GM12873 (cell line): ENCODE results near the gene COLGALT1.

Experiments used
- TF ChIP-seq, protein P1 (sequence below): IDR thresholded peaks from 2 replicates; pipeline ENCODE4 v1.5.1; 2012; ENCODE audit warnings: low read depth, mild to moderate bottlenecking, moderate library complexity, low read length, control low read depth; ENCODE audit not compliant: insufficient read depth; ENCODE audit errors: missing control alignments

The COLGALT1 gene

DNA sequence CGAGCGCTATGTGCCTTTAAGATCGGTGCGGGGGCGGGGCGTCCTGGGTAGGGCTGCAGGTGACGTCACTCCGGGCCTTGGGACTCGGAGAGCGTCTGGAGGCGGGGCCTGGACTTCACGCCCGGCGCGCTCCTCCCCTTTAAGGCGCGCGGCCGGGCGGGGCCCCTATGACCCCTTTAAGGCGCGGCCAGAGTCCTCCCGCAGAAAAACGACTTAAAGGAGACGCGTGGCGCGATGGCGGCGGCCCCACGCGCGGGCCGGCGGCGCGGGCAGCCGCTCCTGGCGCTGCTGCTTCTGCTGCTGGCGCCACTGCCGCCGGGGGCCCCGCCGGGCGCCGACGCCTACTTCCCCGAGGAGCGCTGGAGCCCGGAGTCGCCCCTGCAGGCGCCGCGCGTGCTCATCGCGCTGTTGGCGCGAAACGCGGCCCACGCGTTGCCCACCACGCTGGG is at the start of gene COLGALT1:
COLGALT1 (plus strand) TSS at position 170 of the 449 bp plus-strand sequence; CDS start at position 235, 65 bp downstream.
- TF ChIP-seq, protein P1, sequence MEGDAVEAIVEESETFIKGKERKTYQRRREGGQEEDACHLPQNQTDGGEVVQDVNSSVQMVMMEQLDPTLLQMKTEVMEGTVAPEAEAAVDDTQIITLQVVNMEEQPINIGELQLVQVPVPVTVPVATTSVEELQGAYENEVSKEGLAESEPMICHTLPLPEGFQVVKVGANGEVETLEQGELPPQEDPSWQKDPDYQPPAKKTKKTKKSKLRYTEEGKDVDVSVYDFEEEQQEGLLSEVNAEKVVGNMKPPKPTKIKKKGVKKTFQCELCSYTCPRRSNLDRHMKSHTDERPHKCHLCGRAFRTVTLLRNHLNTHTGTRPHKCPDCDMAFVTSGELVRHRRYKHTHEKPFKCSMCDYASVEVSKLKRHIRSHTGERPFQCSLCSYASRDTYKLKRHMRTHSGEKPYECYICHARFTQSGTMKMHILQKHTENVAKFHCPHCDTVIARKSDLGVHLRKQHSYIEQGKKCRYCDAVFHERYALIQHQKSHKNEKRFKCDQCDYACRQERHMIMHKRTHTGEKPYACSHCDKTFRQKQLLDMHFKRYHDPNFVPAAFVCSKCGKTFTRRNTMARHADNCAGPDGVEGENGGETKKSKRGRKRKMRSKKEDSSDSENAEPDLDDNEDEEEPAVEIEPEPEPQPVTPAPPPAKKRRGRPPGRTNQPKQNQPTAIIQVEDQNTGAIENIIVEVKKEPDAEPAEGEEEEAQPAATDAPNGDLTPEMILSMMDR = no peak

DNA sequence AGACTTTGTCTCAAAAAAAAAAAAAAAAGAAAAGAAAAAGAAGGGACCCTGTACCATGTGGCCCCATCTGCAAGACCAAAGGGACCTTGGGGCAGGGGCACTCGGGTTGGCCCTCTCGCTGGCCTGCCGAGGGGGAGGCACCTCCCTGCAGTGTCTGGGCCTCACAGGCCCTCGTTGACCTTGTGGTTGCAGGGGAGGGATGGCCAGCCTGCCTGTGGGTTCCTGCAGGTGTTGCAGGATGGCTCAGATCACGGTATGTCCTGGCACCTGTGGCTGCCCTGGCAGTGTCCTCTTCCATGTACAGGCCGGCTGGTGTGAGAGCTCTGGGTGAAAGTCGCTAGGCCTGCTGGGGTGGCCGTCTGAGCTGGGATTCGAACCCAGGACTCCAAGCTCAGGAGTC is 48.7 kb upstream of the COLGALT1 start:
- TF ChIP-seq, protein P1 = no peak

DNA sequence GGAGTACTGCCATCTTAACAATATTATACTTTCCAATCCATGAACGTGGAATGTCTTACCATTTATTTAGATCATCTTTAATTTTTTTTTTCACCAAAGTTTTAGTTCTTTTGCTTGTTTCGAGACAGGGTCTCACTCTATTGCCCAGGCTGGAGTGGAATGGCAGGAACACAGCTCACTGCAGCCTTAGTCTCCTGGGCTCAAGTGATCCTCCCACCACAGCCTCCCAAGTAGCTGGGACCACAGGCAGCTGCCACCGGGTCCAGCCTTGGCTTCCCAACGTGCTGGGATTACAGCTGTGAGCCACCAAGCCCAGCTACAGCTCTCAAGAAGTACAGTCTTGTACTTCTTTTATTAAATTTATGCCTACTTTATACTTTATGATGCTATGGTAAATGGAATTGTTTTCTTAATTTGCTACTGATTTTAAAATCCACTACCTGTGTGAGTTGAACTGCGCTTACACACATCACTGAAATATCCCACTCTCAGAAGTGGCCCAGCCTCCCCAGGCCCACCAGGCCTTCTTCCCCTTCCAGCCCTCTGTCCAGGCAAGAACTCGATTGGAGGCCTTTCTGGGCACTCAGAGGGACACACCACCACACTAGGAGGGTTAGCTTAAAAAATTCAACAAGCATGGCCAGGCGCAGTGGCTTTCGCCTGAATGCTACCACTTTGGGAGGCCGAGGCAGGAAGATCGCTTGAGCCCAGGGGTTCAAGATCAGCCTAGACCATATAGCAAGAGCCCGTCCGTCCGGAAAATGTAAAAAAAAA is 45.0 kb upstream of the COLGALT1 start:
- TF ChIP-seq, protein P1 = no peak

DNA sequence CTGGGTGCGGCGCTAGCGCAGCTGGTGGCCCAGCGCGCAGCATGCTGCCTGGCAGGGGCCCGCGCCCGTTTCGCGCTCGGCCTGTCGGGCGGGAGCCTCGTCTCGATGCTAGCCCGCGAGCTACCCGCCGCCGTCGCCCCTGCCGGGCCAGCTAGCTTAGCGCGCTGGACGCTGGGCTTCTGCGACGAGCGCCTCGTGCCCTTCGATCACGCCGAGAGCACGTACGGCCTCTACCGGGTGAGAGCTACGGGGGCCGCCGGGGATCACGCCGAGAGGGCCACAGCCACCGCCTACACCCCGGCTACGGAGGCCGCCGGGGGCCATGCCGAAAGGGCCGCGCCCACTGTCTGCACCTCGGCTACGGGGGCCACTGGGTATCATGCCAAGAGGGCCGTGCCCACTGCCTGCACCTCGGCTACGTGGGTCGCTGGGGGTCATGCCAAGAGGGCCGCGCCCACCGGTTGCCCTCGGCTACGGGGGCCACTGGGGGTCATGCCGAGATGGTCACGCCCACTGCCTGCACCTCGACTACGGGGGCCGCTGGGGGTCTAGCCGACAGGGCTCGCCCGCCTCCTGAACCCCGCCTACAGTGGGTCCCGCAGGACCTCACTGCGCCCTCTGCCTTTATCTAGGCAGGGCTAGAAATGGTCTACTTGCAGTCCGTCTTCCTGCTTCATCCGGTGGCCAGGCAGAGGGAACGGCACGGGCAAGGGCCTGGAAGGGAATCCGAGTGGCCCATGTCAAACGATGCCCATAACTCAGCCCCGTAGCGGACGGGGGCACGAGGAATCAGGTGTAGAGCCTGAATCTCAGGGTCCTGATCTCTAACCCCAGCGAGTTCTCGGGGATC is 43.5 kb upstream of the COLGALT1 start:
- TF ChIP-seq, protein P1 = peak; percentile 35

DNA sequence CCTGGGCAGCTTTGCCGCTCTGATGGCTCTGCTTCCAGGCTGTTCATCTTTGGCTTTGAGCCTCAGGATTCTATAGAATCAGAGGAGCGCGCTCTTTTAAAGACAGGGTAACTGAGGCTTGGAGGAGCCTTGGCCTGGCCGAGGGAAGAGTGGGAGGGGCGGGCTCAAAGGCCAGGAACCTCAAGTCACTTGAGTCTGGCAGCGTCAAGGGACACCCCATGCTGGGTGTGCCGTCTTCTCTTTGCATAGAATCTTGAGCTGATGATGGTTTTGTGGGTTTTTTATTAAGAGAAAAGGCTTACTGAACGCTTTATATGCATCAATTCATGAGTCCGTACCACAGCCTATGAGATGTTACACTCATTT is 42.9 kb upstream of the COLGALT1 start:
- TF ChIP-seq, protein P1 = no peak

DNA sequence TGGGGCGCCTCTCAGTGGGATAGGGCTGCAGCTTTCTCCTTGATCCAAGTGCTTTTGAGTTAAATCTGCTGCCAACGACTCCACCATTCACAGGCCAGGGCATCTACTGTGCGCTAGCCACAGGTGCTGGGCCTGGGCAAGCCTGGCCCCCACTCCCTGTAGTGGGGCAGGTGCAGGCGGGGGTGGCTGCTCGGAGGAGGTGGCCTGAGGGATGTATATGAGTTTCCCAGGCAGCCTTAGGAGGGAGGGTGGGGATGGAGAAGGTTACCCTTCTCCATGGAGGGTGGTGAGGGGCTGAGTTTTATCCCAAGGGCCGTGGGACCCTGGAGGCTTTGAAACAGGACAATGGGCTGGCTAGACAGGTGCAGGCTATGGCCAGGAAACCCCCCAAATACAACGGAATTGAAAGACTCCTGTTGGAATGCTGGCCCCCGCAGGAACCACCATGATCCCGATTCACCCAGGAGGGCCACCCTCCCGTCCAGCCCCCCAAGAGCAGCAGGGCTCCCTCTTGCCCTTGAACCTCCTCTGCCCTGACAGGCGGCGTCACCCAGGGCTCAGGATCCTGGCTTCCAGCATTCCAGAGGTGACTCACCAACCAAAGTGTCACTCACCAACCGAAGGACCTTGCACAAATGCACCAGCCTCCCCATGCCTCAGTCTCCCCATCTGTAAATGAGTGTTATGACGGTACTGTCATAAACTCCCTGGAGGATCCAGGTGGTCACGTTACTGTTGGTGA is 39.9 kb upstream of the COLGALT1 start:
- TF ChIP-seq, protein P1 = no peak
